Measurements from ENCODE around the gene BSN.
"Not testable (repeated sequence)": the region's sequence is repeated elsewhere in the genome, so short reads cannot be mapped to it uniquely, and the experiment has no call there.

Gene BSN

DNA sequence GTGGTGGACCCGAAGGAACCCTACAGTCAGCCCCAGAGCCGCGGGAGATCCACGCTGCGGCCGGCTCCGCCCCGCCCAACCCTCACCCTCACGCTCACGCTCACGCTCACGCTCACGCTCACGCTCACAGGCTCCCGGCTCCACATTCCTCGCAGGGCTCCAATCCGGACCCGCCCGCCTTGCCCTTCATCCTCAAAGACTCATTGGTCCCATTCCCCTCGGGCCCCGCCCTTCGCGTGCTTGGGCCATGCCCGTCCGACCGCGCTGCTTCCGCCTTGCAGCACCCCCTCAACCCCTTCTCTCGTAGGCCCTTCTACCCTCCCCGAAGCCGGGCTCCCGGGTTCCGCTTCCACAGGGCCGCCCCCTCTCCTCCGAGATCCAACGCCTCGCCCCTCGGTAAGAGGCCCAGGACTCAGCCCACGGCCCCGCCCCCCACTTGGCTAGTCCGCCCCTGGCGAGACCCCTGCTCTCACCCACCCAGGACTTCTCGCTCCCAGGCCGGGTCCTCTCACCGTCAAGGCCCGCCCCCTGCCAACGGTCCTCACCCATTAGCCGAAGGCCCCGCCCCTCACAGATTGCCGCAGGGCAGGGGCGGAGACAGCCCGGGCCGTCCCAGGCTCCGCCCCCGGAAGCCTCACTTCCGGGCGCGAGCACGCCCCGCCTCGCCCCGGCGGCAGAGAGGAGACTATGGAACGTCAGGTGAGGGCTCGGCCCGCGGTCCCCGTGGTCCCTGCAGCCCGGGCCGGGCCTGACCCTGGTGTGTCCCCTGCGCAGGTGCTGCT, 119.6 kb downstream of the BSN start, which contains the start of gene APEH:
Gene APEH (plus strand): TSS at position 637 of the 782 bp plus-strand sequence. CDS start 51 bp downstream, at position 688.
- DNase-seq (ENCODE audit: low spot score) = peak; percentile 97

DNA sequence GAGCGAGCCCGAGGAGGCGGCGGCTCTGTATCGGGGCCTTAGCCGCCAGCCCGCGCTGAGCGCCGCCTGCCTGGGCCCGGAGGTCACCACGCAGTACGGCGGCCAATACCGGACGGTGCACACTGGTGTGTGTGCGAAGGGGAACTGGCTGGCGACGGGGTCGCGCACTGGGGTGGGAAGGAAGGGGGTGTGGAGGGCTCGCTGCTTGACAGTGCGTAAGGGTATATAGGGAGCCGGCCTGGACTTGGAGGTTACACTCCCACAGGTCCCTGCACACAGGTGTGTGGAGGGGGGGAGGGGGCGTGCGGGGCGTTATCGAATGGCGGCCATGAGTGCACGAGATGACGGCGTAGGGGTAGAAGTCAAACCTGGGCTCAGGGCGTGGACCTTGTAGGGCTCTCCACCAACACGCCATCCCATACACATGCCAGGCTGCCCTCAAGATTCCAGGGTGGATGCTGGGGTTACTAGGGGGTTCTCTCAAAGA, 120.3 kb downstream of the BSN start:
- no peak for DNase-seq (ENCODE audit: low spot score)

DNA sequence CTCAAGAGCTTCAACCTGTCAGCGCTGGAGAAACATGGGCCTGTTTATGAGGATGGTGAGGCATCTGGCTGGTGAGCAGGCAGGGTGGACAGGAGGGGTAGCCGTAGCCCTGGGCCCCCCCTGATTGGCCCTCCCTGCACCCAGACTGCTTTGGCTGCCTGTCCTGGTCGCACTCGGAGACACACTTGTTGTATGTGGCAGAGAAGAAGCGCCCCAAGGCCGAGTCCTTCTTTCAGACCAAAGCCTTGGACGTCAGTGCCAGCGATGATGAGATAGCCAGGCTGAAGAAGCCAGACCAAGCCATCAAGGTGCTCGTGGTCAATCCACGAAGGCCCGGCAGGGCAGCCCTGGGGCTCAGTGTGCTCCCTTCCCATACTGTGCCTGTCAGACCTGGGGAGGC, 121.6 kb downstream of the BSN start:
- no peak for DNase-seq (ENCODE audit: low spot score)

DNA sequence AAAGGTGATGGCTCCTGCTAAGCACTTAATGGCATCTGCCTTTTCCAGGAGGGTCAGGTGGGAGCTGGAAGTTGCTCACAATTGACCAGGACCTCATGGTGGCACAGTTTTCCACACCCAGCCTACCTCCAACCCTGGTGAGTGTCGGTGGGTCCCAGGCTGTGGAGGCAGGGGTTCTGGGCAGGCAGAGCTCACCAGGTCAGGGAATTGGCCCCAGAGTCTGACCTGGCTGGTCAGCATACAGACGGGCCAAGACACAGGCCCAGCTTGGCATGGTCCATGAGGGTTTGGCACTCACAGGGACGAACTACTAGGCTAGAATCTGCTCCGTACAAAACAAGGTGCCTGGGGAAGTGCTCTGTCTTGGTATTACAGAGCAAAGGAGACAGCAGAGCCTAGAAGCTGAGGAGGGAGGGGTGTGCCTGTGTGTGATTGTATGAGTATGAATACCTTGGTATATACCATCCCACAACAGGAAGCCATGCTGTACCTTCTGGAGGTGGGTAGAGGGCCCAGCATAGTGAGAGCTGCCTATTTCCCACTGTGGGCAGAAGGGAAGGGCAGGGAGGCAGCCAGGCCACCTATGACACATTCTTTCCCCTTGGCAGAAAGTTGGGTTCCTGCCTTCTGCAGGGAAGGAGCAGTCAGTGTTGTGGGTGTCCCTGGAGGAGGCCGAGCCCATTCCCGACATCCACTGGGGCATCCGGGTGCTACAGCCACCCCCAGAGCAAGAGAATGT, 126.4 kb downstream of the BSN start:
- DNase-seq (ENCODE audit: low spot score) = no peak

DNA sequence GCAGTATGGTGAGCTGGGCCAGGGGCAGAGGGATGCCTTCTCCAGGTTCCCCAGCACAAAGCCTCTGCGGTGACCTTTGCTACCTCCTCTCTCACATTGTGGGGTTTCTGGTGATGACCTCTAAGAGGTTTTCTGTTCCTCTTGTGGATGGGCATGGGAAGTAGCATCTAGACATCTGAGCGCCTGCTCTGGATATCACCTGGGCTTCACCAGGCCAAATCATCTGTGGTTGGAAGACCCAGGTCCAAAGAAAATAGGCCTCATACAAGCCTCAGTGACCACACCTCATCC, 126.9 kb downstream of the BSN start:
- no peak for DNase-seq (ENCODE audit: low spot score)

DNA sequence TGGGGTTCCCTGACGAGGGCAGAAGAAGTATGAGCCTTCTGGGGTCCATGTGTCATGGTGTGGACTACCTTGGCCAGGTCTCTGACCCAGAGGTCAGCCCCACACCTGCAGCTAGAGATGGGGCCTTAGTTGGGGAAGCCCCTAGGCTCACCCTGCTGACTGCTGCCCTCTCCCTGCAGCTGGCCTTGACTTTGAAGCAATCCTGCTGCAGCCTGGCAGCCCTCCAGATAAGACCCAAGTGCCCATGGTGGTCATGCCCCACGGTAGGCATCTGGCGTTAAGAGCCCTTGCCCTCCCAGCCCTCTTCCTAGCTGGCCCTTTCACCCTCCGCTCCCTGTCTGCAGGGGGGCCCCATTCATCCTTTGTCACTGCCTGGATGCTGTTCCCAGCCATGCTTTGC, 127.3 kb downstream of the BSN start:
- DNase-seq (ENCODE audit: low spot score) = no peak

DNA sequence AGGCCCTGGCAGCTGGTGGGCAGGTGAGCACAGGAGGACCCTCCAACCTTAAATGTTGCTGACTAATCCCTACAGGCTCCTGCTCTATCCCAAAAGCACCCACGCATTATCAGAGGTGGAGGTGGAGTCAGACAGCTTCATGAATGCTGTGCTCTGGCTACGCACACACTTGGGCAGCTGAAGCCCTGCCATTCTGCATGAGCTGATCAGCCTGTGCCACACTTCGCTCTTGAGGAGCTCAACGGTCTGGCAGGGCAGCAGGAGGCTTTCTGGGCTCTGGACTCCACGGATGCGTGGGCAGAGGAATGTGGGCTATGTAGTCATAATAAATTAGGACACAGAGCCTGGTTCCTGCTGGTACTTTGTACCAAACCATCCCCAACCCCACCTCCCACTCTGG, 128.9 kb downstream of the BSN start:
- no peak for DNase-seq (ENCODE audit: low spot score)

DNA sequence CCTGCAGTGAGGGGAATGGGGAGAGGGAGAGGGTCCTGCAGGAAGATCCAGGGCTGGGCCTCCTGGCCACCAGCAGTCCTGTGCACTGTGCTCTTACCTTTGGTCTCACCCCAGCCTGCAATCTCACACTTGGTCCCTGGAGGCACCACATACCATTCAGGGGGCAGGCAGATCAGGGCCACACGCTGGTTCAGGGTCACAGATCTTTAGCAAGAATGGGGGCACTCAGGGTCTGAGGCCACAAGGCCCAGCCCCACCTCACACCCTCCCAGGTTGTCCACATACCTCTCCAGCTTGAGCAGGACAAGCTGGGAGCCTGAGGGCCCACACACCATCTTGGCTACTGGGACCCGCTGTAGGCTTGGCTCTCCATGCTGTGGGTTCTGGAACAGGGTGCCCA, 130.2 kb downstream of the BSN start:
- not testable (repeated sequence) for DNase-seq (ENCODE audit: low spot score)

DNA sequence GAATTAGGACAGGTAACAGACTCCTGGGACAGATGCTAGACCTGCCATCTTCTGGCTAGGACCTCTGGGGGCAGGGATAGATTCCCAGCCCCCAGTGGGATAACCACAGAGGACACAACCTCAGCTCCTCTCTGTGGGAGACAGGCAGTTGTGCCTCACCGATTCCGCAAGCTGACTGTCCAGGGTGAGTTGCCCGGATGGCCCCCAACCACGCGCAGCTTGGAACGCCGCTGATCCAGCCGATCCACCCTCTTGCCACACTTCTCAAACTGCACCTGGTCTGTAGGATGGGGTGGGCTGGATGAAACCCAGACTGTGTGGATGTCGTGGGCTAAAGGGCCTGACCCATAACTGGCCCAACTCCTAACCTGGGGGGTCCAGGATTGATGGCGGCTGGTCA, 130.8 kb downstream of the BSN start:
- not testable (repeated sequence) for DNase-seq (ENCODE audit: low spot score)

DNA sequence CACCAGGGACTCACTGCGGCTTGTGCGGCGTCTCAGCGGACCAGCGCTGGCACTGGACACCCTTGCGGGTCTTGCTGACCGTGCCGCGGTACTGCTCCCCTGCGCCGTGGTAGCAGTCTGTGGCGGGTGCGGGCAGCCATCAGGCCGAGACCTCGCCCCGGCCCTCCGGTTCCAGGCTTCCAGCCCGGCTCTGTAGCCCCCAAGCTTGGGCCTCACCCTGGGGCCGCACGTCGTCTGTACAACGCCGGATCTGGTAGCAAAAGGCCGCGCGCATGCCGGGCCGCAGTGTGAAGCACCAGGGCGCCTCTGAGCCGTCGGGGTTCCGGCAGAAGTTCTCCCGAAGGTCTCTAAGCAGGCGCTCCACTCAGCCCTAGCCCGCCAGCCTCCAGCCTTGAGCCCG, 131.6 kb downstream of the BSN start:
- not testable (repeated sequence) for DNase-seq (ENCODE audit: low spot score)

DNA sequence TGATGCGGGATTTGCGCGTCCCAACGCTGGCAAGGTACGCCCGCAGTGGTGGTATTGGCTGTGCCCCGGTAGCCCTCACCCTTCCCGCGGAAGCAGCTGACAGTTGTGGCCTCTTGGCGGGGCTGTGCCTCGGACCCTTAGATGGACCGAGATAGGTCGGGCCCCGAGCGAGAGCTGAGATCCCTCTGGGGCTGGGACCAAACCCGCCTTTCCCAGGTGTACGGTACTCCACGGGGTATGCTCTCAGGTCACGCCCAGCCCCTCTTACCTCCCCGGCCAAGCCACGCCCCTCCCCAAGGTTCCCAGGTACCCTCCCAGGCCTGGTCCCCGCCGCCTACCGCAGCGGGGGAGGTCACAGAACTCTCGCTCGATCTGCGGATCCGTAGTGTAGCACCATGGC, 132.1 kb downstream of the BSN start:
- peak; percentile 55 for DNase-seq (ENCODE audit: low spot score)

DNA sequence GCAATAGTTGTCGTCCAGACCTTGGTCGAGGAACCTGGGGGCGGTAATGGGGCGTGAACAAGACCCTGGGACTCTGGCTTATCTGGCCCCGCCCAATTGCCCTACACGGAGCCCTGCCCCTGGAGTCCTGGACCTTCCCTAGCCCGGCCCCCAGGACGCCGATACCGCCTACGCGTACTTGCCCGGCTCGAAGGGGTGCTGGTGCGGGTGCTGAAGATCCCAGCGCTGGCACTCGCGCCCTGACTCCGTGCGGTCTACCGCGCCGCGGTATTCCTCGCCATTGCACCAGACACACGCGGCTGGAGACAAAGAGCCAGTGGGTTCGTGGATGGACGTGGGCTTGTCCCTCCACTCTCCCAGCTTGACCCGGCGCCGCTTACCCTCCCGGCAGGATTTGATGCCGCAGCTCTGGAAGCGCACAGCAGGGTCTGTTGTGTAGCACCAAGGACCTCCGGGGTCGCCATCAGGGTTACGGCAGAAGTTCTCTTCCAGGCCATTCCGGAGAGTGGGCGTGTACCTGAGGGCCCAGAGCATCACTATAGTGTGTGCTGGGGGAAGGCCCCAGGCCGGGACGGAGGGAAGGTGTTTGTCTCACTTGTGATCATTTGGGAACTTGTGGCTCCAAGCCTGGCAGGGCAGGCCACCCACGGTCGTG, 132.6 kb downstream of the BSN start:
- DNase-seq (ENCODE audit: low spot score) = peak; percentile 85

DNA sequence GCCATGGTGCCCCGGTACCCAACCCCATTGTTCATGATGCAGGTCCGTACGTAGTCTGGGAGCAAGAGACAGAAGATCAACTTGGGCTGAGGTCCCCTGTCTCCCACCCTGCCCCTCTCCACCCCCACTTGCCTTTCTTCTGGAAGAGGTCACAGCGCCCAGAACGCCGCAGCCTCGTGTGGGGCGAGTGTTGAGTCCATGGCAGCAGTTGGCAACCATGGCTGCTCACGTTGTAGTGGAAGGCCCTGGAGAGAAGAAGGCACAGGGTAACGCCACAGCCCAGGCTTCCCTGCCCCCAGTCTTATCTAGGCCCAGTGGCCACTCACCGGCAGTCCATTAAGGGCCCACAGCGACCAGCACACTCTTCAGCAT, 133.1 kb downstream of the BSN start:
- DNase-seq (ENCODE audit: low spot score) = not testable (repeated sequence)

DNA sequence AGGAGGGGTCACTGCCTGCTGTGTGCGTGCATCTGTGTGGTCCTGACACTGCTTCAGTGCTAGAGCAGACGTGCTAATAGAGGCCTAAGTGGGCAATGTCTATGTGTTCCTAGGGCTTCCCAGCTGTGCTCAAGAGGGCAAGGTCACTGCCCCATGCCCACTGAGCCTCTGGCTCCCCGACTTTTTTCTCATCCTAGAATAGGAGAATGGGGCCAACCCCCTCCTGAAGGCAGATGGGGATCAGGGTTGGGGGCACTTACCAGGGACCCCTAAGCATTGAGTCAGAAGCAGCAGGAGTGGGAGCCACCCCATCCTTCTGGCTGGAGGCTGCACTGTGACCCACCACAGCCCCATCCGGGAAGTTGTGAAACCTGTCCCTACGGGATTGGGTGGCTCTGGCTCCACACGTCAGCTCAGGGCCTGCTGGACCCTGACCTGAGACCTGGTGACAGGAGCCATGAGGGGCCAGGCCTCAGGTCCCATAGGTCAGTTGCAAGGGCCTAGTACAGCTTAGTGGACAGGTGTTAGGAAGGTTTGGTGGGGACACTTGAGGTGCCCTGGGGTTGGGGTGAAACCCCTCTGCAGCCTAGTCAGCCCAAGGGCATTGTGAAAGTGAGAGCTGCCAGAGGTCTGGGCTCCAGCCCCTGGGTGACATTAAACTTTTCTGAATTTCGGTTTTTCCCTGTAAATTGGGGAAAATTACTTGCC, 134.2 kb downstream of the BSN start:
- peak; percentile 34 for DNase-seq (ENCODE audit: low spot score)

DNA sequence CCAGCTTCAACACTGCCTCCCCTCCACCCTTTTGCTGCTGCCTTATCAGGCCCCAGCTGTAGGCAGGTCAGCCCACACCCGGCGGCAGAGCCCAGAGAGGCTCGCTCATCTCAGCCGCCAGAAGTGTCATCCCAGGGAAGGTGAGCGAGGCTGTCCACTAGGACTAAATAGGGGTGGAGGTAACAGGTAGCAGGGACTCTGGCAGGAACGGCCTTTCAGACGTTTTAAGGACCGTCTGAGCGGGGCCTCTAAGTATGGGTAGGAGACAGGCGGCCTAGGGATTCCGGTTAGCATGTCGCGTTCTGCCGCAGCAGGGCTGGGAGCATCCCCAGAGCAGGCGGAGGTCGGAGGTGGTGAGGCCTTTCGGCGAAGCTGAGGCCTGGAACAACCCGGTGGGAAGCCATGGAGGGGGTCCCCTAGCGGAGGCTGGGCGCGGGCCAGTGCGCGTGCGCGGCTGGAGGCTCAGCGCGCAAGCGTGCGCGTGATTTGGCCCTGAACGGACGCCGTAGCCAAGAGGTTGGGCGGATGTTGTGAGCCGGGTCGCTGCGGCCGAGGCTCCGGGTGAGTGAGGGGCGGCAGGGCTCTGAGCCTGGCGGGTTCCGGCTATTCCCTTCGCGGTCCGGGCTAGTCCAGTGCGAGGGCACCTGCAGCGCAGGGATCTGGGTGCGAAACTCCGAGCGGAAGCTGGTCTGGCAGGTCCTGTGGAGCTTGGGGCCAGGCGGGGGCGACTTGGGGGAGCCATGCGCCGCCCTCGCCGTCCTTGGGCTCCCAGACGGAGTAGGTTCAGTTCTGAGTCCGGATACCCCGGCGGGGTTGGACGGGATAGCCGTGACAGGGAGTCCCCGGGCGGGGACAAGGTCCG, 135.0 kb downstream of the BSN start, which contains the start of the genes MST1 and RNF123:
Gene MST1 (minus strand): TSS at position 429 of the 862 bp plus-strand sequence. CDS start 783 bp downstream, outside the sequence.
Gene RNF123 (plus strand): TSS at position 512 of the 862 bp plus-strand sequence. CDS start 1,609 bp downstream, outside the sequence.
- peak; percentile 91 for DNase-seq (ENCODE audit: low spot score)

DNA sequence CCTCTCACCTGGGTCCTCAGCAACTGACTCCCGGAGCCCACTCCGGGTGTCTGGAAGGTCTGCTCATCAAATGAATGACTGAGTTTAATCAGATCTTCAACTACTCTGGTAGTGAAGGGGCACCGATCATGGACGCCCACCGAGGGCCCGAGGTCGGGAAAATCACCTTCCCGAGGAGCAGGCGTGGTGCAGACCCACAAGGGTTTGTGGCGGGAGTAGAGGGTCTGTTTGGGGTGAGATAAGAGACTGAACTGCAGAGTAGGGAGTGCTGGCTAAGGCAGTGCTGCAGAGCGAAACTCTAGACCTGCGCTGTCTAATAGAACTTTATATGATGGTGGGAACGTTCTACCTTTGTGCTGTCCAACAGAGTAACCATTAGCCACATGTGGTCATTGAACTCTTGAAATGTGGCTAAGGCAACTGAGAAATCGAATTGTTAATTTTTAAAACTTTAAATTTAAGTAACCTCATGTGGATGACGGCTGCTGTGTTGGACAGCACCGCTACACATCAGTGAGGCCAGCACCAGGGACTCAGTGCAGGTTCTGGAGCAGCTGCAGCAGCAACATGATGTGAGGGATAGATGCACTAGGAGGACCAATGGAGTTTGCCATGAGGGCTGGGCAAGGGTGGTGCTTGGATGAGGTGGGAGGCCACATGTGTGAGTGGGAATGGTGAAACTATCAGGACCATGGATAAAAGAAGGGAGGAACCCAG, 135.8 kb downstream of the BSN start:
- DNase-seq (ENCODE audit: low spot score) = peak; percentile 26

DNA sequence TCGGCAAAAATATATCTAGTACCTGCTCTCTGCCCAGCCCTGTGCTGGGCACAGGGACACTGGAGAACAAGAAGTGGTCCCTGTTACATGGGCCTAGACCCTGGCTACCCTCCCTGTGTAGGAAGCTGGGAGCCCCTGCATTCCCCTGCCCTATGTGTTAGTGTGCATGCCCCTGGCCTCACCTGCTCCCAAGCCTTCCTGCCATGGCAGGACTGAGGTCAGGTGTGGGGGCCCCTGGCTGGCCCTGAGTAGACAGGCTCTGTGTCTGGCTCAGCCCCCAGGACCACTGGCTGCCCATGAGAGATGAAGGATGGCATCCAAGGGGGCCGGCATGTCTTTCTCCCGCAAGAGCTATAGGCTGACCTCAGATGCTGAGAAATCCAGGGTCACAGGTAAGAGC, 136.6 kb downstream of the BSN start:
- not testable (repeated sequence) for DNase-seq (ENCODE audit: low spot score)

DNA sequence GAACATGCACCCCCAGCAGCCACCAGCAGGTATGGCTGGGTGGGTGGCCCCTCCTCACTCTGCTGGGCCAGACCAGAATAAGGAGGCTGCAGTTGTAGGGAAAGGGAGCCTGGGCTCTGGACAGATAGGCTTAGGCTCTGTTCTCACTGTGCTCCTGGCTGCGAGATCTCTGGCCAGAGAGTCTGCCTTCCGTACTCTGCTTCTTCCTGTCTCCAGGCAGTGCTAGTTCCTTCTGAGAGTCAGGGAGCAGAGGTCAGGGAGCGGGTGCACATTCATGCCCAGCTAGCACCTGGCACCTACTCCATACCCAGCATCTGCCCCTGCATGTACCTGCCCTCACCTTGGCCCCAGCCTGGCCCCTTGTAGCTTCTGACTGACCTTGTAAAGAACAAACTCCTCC, 137.2 kb downstream of the BSN start:
- not testable (repeated sequence) for DNase-seq (ENCODE audit: low spot score)

DNA sequence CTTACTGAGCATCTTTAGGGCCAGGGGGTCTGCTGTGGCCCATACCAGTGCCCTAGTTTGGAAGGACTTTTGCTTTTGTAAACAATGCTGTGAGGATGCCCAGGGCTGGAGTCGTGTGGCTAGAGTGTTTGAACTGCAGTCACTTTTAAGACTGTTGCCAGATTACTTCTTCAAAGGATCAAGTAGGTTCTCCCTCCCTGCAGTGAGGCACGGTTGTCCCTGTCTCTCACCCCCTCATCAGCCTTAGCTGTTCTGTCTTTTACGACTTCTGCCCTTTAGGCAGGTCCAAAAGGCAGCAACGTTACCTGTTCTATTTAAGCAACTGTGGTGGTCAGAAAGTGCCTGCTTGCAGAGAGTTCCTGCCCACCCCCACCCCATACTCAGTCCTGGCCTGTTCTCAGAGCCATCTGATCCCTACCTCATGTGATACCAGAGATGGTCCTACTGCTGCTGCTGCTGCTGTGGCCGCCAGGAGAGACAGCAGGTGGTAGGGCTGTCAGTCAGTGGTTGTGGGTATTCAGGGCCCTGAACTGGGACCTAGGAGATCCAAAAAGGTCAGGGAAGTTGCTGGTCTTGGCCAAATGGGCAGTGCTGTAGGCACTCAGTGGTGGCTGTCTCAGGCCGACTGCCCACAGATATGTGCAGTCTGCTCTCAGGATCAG, 140.3 kb downstream of the BSN start:
- DNase-seq (ENCODE audit: low spot score) = not testable (repeated sequence)
